Activated naive CD4-positive, alpha-beta T cell treated with anti-CD3 and anti-CD28 coated beads for 36 hours (primary cell): ENCODE results near the gene STRIP1. TPM values are rescaled to one million over a fixed set of nuclear protein-coding genes. Genes with fewer than 3 reads are reported as not detected.

ENCODE experiments used
- total RNA-seq, 2 experiments: library from RNA; stranded (reverse); gene quantifications; one replicate each; pipeline ENCODE4 v1.2.3, GENCODE V29; 2021

The STRIP1 gene
- total RNA-seq, 2 experiments from 2014 or later: 20.7 to 22.8 TPM

Other genes with a start within 250 kb of the STRIP1 start
- gene CSF1, start 123.8 kb upstream of the STRIP1 start, total RNA-seq: 10 to 100 TPM; 12.0 to 13.5 TPM
- gene AHCYL1, start 49.9 kb upstream of the STRIP1 start, total RNA-seq: 10 to 100 TPM; 70.0 to 75.1 TPM
- not detected for gene ALX3, start 36.0 kb downstream of the STRIP1 start, total RNA-seq
- gene UBL4B, start 77.8 kb downstream of the STRIP1 start, total RNA-seq: not detected
- under 1 TPM in 1 of 2 experiments, not detected in 1; 0.12 TPM for gene SLC6A17, start 115.9 kb downstream of the STRIP1 start, total RNA-seq
- gene KCNC4, start 175.7 kb downstream of the STRIP1 start, total RNA-seq: 1 to 10 TPM; 9.7 TPM